ENCODE data around the gene ENAH. TPM values are rescaled to one million over a fixed set of nuclear protein-coding genes. Genes with fewer than 3 reads are reported as not detected.

The ENAH gene
- total RNA-seq, 1 experiment from 2014 or later: 285 TPM

GRCh38 chr1:225449774-225450173, 203.1 kb downstream of the ENAH start:
- no peak overlapping the region for H2BK5ac ChIP-seq (ENCODE audit: insufficient read length, low read length)
- H3K14ac ChIP-seq (ENCODE audit: insufficient read depth, low read length): peak overlapping the region; percentile 58; the same call in 1 of the 2 replicates
- H3K27me3 ChIP-seq (ENCODE audit: insufficient read depth, low read length): no peaks in the 10 kb centered on the region
- no peak overlapping the region for H2BK20ac ChIP-seq (ENCODE audit: low read depth, low read length, poor library complexity, severe bottlenecking)
- Mint-ChIP-seq H3K27ac (no peak overlapping the region; a peak in 1 of 7 replicates), H3K9me3 (no peaks in the 10 kb centered on the region; a peak in 1 of 5 replicates), H3K27me3 (ENCODE audit: low read depth) (peaks cover 14% of the 10 kb centered on the region), H3K4me1 (peaks cover 27 to 30% of the 10 kb centered on the region in 2 experiments), H3K4me3 (peak overlapping the region in 1 of 2 experiments; percentile 7; a peak in 1 of 5 replicates), H3K36me3 (ENCODE audit: insufficient read depth in 1 of 3, low read depth in 3 of 3) (no peaks in the 10 kb centered on the region)
- no peak overlapping the region for H2BK15ac ChIP-seq (ENCODE audit: low read depth, low read length)
- no peak overlapping the region for H4K8ac ChIP-seq (replicated peaks; ENCODE audit: insufficient read length, low read depth, low read length)
- no peak overlapping the region for H4K91ac ChIP-seq (ENCODE audit: insufficient read length, low read depth, low read length)
- no peak overlapping the region for H3K27ac ChIP-seq (ENCODE audit: insufficient read length, low read depth, low read length)
- no peak overlapping the region for H4K5ac ChIP-seq (ENCODE audit: insufficient read length, low read depth, low read length)
- no peak overlapping the region for H3K18ac ChIP-seq (ENCODE audit: insufficient read length, low read depth, low read length)
- peaks cover 8% of the 10 kb centered on the region; the same call in 1 of the 2 replicates for H3K4me1 ChIP-seq (ENCODE audit: insufficient read depth, low read length)
- H3K56ac ChIP-seq (ENCODE audit: insufficient read length, low read depth, low read length): no peak overlapping the region
- no peak overlapping the region for H3K4ac ChIP-seq (ENCODE audit: low read depth, low read length)
- H2AK5ac ChIP-seq (ENCODE audit: insufficient read length, low read length): no peak overlapping the region
- no peaks in the 10 kb centered on the region for H3K23me2 ChIP-seq (ENCODE audit: insufficient read length, low read depth, low read length, poor library complexity, severe bottlenecking)
- no peaks in the 10 kb centered on the region for H3K79me2 ChIP-seq (ENCODE audit: insufficient read depth, low read length)
- no peaks in the 10 kb centered on the region for H4K20me1 ChIP-seq (ENCODE audit: control insufficient read depth, insufficient read depth, insufficient read length)
- H3K9me3 ChIP-seq (ENCODE audit: control insufficient read depth, low read depth, low read length): no peaks in the 10 kb centered on the region
- DNase-seq: no peak
- H3K4me2 ChIP-seq (ENCODE audit: insufficient read depth, insufficient read length, low read length): no peak overlapping the region
- no CpG with 5 or more reads among the region's 5 CpGs for WGBS (ENCODE audit: extremely low coverage, insufficient read length, low lambda C conversion rate)
- TF ChIP-seq CTCF (conservative IDR thresholded peaks at IDR 0.05): no peak
- no peak overlapping the region for H3T11ph ChIP-seq (ENCODE audit: low read length)
- H2AFZ ChIP-seq (ENCODE audit: low read length): no peak overlapping the region
- H3K79me1 ChIP-seq (ENCODE audit: insufficient read depth, low read depth, low read length, poor library complexity, severe bottlenecking): no peaks in the 10 kb centered on the region
- H3K23ac ChIP-seq (ENCODE audit: insufficient read length, low read depth, low read length): no peak overlapping the region
- no peak overlapping the region for H3K9ac ChIP-seq (ENCODE audit: extremely low read depth, insufficient read length, low read length)
- no peak overlapping the region for H2BK12ac ChIP-seq (ENCODE audit: insufficient read length, low read depth, low read length)
- no peak overlapping the region for H2BK120ac ChIP-seq (ENCODE audit: low read depth, low read length, poor library complexity, severe bottlenecking)
